HepG2 (cell line): ENCODE data around the gene TKFC. TPM values are rescaled to one million over a fixed set of nuclear protein-coding genes. Genes with fewer than 3 reads are reported as not detected.

Source experiments
- DNMT3B ChIP-seq: conservative IDR thresholded peaks from 2 replicates; pipeline ENCODE4 v1.6.1; 2016; ENCODE audit warnings: missing biosample characterization, control low read depth
- EEA1 ChIP-seq: sonication (generic); formaldehyde crosslinking; IDR thresholded peaks from 2 replicates; pipeline ENCODE4 v1.5.1; 2020; ENCODE audit warnings: mild to moderate bottlenecking, missing genetic modification reagents, borderline replicate concordance
- ETS1 ChIP-seq: sonication (generic); formaldehyde crosslinking; IDR thresholded peaks from 2 replicates; pipeline ENCODE4 v1.4.0; 2020; ENCODE audit warnings: missing genetic modification reagents
- IKZF5 ChIP-seq: IDR thresholded peaks from 2 replicates; pipeline ENCODE4 v1.6.1; 2018; ENCODE audit warnings: missing genetic modification reagents, mild to moderate bottlenecking, missing compliant biosample characterization
- KIAA2018 ChIP-seq: sonication (generic); formaldehyde crosslinking; IDR thresholded peaks from 2 replicates; pipeline ENCODE4 v1.5.0; 2020; ENCODE audit warnings: mild to moderate bottlenecking, missing genetic modification reagents, borderline replicate concordance
- MEF2D ChIP-seq: sonication (generic); formaldehyde crosslinking; IDR thresholded peaks from 2 replicates; pipeline ENCODE4 v1.5.1; 2020; ENCODE audit warnings: mild to moderate bottlenecking, missing genetic modification reagents
- MIER2 ChIP-seq: IDR thresholded peaks from 2 replicates; pipeline ENCODE4 v1.6.1; 2016; ENCODE audit warnings: missing biosample characterization, missing genetic modification reagents
- NCOR1 ChIP-seq: fragments of 200-600 bp; sonication (generic); IDR thresholded peaks from 2 replicates; pipeline ENCODE4 v1.7.0; 2017; ENCODE audit warnings: antibody characterized with exemption, low read length, borderline replicate concordance
- POLR2G ChIP-seq: fragments of 200-400 bp; formaldehyde crosslinking; IDR thresholded peaks from 2 replicates; pipeline ENCODE4 v1.6.1; 2018; ENCODE audit warnings: mild to moderate bottlenecking, low read depth, low read length, moderate library complexity
- XRCC5 ChIP-seq: fragments of 200-400 bp; formaldehyde crosslinking; optimal IDR thresholded peaks from 2 replicates; pipeline ENCODE3; 2017; ENCODE audit warnings: mild to moderate bottlenecking, low read length
- ZFP36L1 ChIP-seq: sonication (generic); formaldehyde crosslinking; IDR thresholded peaks from 2 replicates; pipeline ENCODE4 v1.8.0; 2022; ENCODE audit warnings: mild to moderate bottlenecking, missing genetic modification reagents, moderate library complexity
- ZFP90 ChIP-seq: sonication (generic); formaldehyde crosslinking; IDR thresholded peaks from 2 replicates; pipeline ENCODE4 v1.8.0; 2022; ENCODE audit warnings: missing genetic modification reagents, mild to moderate bottlenecking, inconsistent platforms, borderline replicate concordance
- ZMYM3 ChIP-seq: sonication (generic); formaldehyde crosslinking; IDR thresholded peaks from 2 replicates; pipeline ENCODE4 v1.5.1; 2020; ENCODE audit warnings: mild to moderate bottlenecking, missing genetic modification reagents
- ZNF205 ChIP-seq: IDR thresholded peaks from 2 replicates; pipeline ENCODE4 v1.6.1; 2018; ENCODE audit warnings: missing biosample characterization, missing genetic modification reagents
- ZNF274 ChIP-seq: sonication (generic); formaldehyde crosslinking; IDR thresholded peaks from 2 replicates; pipeline ENCODE4 v1.5.1; 2020; ENCODE audit warnings: mild to moderate bottlenecking, missing genetic modification reagents
- ZNF317 ChIP-seq: sonication (generic); formaldehyde crosslinking; IDR thresholded peaks from 2 replicates; pipeline ENCODE4 v1.5.0; 2020; ENCODE audit warnings: mild to moderate bottlenecking, missing genetic modification reagents
- ZNF891 ChIP-seq: sonication (generic); formaldehyde crosslinking; IDR thresholded peaks from 2 replicates; pipeline ENCODE4 v1.5.0; 2020; ENCODE audit warnings: mild to moderate bottlenecking, missing genetic modification reagents
- polyA plus RNA-seq, 8 experiments: library from polyadenylated mRNA; depleted of rRNA in 3 of 8; stranded (reverse) in 7 of 8; unstranded in 1 of 8; fragments of >200 nt; fragmentation: Illumina TruSeq in 4 of 8; extraction: Trizol in 4 of 8; gene quantifications; 2 replicates each; pipeline versions ENCODE4 v1.2.1 to v1.2.3, GENCODE V29; 2011 to 2016; ENCODE audit warnings: low read depth in 4 of 8, missing spikeins in 1 of 8, mixed read lengths in 1 of 8; ENCODE audit not compliant: insufficient read depth in 1 of 8
- total RNA-seq, 5 experiments: library from RNA; depleted of rRNA; stranded (reverse); fragments of >200 nt; fragmentation: Illumina TruSeq; extraction: Trizol; gene quantifications; 2 replicates each; pipeline ENCODE4 v1.2.3, GENCODE V29; 2016; ENCODE audit warnings: low read depth in 1 of 5
- TF ChIP-seq, protein P1 (sequence below): sonication (generic); formaldehyde crosslinking; IDR thresholded peaks from 2 replicates; pipeline ENCODE4 v1.5.0; 2020; ENCODE audit warnings: mild to moderate bottlenecking, missing genetic modification reagents

The TKFC gene
- total and polyA plus RNA-seq, 2 of the 13 experiments (the other 11 are each of a cell fraction or from before 2014, with no cell fraction given) = 147 to 197 TPM

DNA sequence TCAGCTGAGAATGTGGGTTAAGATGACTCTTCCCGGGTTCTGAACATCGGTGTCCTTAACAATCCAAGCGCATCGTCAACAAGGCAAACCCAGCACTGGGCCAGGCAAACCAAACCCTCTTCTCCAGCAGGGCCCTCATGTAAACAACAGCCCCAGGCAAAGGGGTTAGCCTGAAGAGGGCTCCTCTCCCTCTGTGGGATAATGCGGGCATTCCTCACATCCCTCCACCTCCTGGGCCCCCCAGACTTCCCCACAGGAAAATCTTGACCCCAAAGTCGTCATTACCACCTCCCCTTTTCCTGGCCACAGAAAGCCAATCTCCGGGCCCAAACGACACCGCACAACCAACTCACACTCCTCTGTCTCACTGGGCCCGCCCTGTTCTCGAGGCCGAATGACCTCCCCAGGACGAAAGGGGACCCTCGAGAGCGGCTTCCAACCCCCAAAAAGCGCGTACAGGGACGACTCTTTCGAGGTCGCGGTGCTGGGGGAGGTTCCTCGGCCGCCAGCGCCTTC is 689 bp upstream of the TKFC start (continued):
- TF ChIP-seq KIAA2018 (CRISPR knock-in tag) (no peak), NCOR1 (no peak), POLR2G (no peak), ZFP36L1 (no peak), IKZF5 (CRISPR knock-in tag) (no peak), ZFP90 (CRISPR knock-in tag) (no peak), XRCC5 (no peak), DNMT3B (CRISPR knock-in tag) (no peak), ZMYM3 (no peak), MEF2D (CRISPR knock-in tag) (no peak), ZNF274 (CRISPR knock-in tag) (no peak), EEA1 (0 out of 2 replicates have a peak, but pooled peaks have one; percentile 6), MIER2 (no peak), ZNF317 (no peak), ZNF205 (CRISPR knock-in tag) (no peak), ZNF891 (CRISPR knock-in tag) (0 out of 2 replicates have a peak, but pooled peaks have one; percentile 13), ETS1 (CRISPR knock-in tag) (no peak)
- TF ChIP-seq, protein P1, sequence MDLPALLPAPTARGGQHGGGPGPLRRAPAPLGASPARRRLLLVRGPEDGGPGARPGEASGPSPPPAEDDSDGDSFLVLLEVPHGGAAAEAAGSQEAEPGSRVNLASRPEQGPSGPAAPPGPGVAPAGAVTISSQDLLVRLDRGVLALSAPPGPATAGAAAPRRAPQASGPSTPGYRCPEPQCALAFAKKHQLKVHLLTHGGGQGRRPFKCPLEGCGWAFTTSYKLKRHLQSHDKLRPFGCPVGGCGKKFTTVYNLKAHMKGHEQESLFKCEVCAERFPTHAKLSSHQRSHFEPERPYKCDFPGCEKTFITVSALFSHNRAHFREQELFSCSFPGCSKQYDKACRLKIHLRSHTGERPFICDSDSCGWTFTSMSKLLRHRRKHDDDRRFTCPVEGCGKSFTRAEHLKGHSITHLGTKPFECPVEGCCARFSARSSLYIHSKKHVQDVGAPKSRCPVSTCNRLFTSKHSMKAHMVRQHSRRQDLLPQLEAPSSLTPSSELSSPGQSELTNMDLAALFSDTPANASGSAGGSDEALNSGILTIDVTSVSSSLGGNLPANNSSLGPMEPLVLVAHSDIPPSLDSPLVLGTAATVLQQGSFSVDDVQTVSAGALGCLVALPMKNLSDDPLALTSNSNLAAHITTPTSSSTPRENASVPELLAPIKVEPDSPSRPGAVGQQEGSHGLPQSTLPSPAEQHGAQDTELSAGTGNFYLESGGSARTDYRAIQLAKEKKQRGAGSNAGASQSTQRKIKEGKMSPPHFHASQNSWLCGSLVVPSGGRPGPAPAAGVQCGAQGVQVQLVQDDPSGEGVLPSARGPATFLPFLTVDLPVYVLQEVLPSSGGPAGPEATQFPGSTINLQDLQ (CRISPR knock-in tag) = no peak
